Measurements from ENCODE around the gene DGKH. TPM values are rescaled to one million over a fixed set of nuclear protein-coding genes. Genes with fewer than 3 reads are reported as not detected.

Gene DGKH
- total RNA-seq, 4 donors from 2014 or later, result 15.0 to 20.8 (median 17.1) TPM

GRCh38 chr13:42114278-42114677 is 65.8 kb downstream of the DGKH start:
- Histone ChIP-seq H3K9me3 (no peaks in the 10 kb centered on the region), H3K27me3 (no peaks in the 10 kb centered on the region), H3K4me1 (peaks cover 0 to 26% (median 16%) of the 10 kb centered on the region in 4 donors), H3K36me3 (no peaks in the 10 kb centered on the region), H3K27ac (replicated peaks in 1 of 4) (no peak overlapping the region), H3K4me3 (no peak overlapping the region)
- intact Hi-C loops (cut with DNase I), result loop anchor here (5.0 kb wide), 2 partner anchors 77 to 207 kb away; no protein-coding TSS in a partner anchor
- WGBS, result 74% methylated on average over 4 of the region's 4 CpGs
- DNase-seq (ENCODE audit: extremely low spot score), result no peak
- no peak for TF ChIP-seq POLR2A (IDR thresholded peaks at IDR 0.05; ENCODE audit: low read depth)
- no peak for TF ChIP-seq POLR2AphosphoS5 (IDR thresholded peaks at IDR 0.05)
- TF ChIP-seq CTCF (IDR thresholded peaks at IDR 0.05), result no peak
- TF ChIP-seq EP300 (IDR thresholded peaks at IDR 0.05), result no peak

- Histone ChIP-seq H3K9me3 (no peaks in the 10 kb centered on the region), H3K36me3 (no peaks in the 10 kb centered on the region), H3K27ac (replicated peaks in 1 of 4) (no peak overlapping the region), H3K4me1 (peaks cover 0 to 26% (median 16%) of the 10 kb centered on the region in 4 donors), H3K4me3 (no peak overlapping the region), H3K27me3 (no peaks in the 10 kb centered on the region)
- intact Hi-C loops (cut with DNase I), result loop anchor here (5.0 kb wide), 2 partner anchors 78 to 208 kb away; no protein-coding TSS in a partner anchor
- no peak for DNase-seq (ENCODE audit: extremely low spot score)
- no peak for TF ChIP-seq POLR2A (IDR thresholded peaks at IDR 0.05; ENCODE audit: low read depth)
- TF ChIP-seq CTCF (IDR thresholded peaks at IDR 0.05), result no peak
- TF ChIP-seq POLR2AphosphoS5 (IDR thresholded peaks at IDR 0.05), result no peak
- 72% methylated on average over 4 of the region's 4 CpGs for WGBS
These were observed 66.5 kb downstream of the DGKH start for GRCh38 chr13:42114912-42115311.

GRCh38 chr13:42116225-42116624 is 67.8 kb downstream of the DGKH start:
- Histone ChIP-seq H3K27ac (replicated peaks in 1 of 4) (no peak overlapping the region), H3K36me3 (no peaks in the 10 kb centered on the region), H3K4me1 (peaks cover 0 to 16% (median 12%) of the 10 kb centered on the region in 4 donors), H3K4me3 (no peak overlapping the region), H3K9me3 (no peaks in the 10 kb centered on the region), H3K27me3 (no peaks in the 10 kb centered on the region)
- TF ChIP-seq POLR2A (IDR thresholded peaks at IDR 0.05; ENCODE audit: low read depth) (no peak), CTCF (IDR thresholded peaks at IDR 0.05) (no peak), EP300 (IDR thresholded peaks at IDR 0.05) (no peak), POLR2AphosphoS5 (IDR thresholded peaks at IDR 0.05) (no peak)
- intact Hi-C loops (cut with DNase I), result no loop called here
- 76% methylated on average over 2 of the region's 2 CpGs for WGBS
- DNase-seq (ENCODE audit: extremely low spot score), result no peak

GRCh38 chr13:42119041-42119440 is 70.6 kb downstream of the DGKH start:
- no peak overlapping the region for H3K4me3 ChIP-seq
- no peaks in the 10 kb centered on the region for H3K36me3 ChIP-seq
- no peak for DNase-seq (ENCODE audit: extremely low spot score)
- peaks cover 0 to 14% (median 11%) of the 10 kb centered on the region in 4 donors for H3K4me1 ChIP-seq
- H3K27ac ChIP-seq (replicated peaks in 1 of 4), result no peak overlapping the region
- no peaks in the 10 kb centered on the region for H3K27me3 ChIP-seq
- intact Hi-C loops (cut with DNase I), result no loop called here
- WGBS, result 96% methylated on average over 5 of the region's 5 CpGs
- no peaks in the 10 kb centered on the region for H3K9me3 ChIP-seq
- TF ChIP-seq POLR2AphosphoS5 (IDR thresholded peaks at IDR 0.05) (no peak), POLR2A (IDR thresholded peaks at IDR 0.05; ENCODE audit: low read depth) (no peak), CTCF (IDR thresholded peaks at IDR 0.05) (no peak), EP300 (IDR thresholded peaks at IDR 0.05) (no peak)

- TF ChIP-seq EP300 (IDR thresholded peaks at IDR 0.05) (no peak), CTCF (IDR thresholded peaks at IDR 0.05) (no peak), POLR2A (IDR thresholded peaks at IDR 0.05; ENCODE audit: low read depth) (no peak), POLR2AphosphoS5 (IDR thresholded peaks at IDR 0.05) (no peak)
- 94% methylated on average over 1 of the region's 1 CpG for WGBS
- no peaks in the 10 kb centered on the region for H3K27me3 ChIP-seq
- H3K4me3 ChIP-seq, result no peak overlapping the region
- H3K36me3 ChIP-seq, result no peaks in the 10 kb centered on the region
- DNase-seq (ENCODE audit: extremely low spot score), result no peak
- H3K9me3 ChIP-seq, result no peaks in the 10 kb centered on the region
- H3K27ac ChIP-seq (replicated peaks in 1 of 4), result no peak overlapping the region
- intact Hi-C loops (cut with DNase I), result no loop called here
- H3K4me1 ChIP-seq, result peaks cover 4 to 19% (median 11%) of the 10 kb centered on the region in 4 donors
These were observed 71.4 kb downstream of the DGKH start for GRCh38 chr13:42119875-42120274.

Data from esophagus muscularis mucosa (tissue), 4 donors.